ENCODE data around the gene PCDHA1.

- TF ChIP-seq, protein P1, sequence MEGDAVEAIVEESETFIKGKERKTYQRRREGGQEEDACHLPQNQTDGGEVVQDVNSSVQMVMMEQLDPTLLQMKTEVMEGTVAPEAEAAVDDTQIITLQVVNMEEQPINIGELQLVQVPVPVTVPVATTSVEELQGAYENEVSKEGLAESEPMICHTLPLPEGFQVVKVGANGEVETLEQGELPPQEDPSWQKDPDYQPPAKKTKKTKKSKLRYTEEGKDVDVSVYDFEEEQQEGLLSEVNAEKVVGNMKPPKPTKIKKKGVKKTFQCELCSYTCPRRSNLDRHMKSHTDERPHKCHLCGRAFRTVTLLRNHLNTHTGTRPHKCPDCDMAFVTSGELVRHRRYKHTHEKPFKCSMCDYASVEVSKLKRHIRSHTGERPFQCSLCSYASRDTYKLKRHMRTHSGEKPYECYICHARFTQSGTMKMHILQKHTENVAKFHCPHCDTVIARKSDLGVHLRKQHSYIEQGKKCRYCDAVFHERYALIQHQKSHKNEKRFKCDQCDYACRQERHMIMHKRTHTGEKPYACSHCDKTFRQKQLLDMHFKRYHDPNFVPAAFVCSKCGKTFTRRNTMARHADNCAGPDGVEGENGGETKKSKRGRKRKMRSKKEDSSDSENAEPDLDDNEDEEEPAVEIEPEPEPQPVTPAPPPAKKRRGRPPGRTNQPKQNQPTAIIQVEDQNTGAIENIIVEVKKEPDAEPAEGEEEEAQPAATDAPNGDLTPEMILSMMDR (conservative IDR thresholded peaks at IDR 0.05; ENCODE audit: low read depth in 2 of 2), result no peak
- no peak for TF ChIP-seq POLR2AphosphoS5 (IDR thresholded peaks at IDR 0.05; ENCODE audit: low read depth)
- no peak for TF ChIP-seq EZH2phosphoT487 (IDR thresholded peaks at IDR 0.05; ENCODE audit: unreplicated experiment)
- no peak for TF ChIP-seq EZH2 (IDR thresholded peaks at IDR 0.05; ENCODE audit: low read depth, unreplicated experiment)
Measured at GRCh38 chr5:140916325-140916724, 130.4 kb downstream of the PCDHA1 start.
